ENCODE data around the gene CES3. TPM values are rescaled to one million over a fixed set of nuclear protein-coding genes. Genes with fewer than 3 reads are reported as not detected.

CES3 gene
- total RNA-seq, 1 donor: 0.54 TPM

DNA sequence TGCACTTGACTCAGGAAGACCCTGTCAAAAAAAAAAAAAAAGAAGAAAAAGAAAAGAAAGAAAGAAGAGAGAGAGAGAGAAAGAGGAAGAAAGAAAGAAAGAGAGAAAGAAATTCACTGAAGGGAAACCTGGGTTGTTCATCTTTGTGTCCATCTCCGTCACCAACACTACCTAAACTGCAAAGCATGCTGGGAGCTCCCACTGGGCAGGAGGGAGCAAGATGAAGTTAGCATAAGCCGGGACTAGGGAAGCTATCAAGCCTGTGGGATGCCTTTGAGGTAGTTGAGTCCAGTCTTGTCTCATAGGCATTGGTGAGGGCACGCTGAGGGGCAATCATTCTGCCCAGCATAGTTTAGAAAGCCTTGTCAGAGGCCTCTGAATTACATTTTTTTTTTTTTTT is 60.3 kb downstream of the CES3 start:
- TF ChIP-seq, protein P1, sequence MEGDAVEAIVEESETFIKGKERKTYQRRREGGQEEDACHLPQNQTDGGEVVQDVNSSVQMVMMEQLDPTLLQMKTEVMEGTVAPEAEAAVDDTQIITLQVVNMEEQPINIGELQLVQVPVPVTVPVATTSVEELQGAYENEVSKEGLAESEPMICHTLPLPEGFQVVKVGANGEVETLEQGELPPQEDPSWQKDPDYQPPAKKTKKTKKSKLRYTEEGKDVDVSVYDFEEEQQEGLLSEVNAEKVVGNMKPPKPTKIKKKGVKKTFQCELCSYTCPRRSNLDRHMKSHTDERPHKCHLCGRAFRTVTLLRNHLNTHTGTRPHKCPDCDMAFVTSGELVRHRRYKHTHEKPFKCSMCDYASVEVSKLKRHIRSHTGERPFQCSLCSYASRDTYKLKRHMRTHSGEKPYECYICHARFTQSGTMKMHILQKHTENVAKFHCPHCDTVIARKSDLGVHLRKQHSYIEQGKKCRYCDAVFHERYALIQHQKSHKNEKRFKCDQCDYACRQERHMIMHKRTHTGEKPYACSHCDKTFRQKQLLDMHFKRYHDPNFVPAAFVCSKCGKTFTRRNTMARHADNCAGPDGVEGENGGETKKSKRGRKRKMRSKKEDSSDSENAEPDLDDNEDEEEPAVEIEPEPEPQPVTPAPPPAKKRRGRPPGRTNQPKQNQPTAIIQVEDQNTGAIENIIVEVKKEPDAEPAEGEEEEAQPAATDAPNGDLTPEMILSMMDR (IDR thresholded peaks at IDR 0.05; ENCODE audit: insufficient read depth, low read length): no peak
- H3K4me3 ChIP-seq (ENCODE audit: low read depth, low read length): no peak overlapping the region
- no peak for DNase-seq (ENCODE audit: low read depth)

DNA sequence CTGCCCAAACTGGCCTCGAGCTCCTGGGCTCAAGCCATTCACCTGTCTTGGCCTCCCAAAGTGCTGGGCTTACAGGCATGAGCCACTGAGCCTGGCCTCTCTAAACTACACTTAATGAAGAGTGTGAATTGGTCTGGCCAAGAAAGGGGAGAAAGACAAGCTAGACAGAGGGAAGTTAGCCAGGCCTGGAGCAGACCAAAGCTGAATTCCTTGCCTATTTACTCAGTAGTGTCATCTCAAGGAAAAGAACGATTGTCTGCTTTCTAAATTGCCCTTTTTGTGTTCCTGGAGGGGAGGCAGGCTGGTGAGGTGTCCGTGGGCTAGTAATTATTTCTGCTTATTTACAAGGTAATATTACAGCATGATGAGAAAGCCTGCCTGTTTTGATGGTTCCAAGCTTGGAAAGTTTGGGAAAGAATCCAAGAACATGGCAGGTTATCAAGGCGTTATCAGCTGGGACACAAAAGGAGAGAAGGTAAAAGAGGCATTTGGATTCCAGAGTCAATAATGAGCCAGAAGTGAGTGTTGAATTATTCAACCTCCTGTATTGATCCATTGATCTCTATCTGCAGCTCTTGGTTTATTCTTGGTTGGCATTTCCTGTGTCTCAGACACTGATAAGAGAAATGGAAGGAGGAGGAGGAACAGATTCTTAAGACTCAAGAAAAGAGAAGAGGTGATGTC is 61.6 kb downstream of the CES3 start:
- no peak overlapping the region for H3K4me3 ChIP-seq (ENCODE audit: low read depth, low read length)
- DNase-seq (ENCODE audit: low read depth): peak; percentile 69
- TF ChIP-seq, protein P1 (IDR thresholded peaks at IDR 0.05; ENCODE audit: insufficient read depth, low read length): no peak

DNA sequence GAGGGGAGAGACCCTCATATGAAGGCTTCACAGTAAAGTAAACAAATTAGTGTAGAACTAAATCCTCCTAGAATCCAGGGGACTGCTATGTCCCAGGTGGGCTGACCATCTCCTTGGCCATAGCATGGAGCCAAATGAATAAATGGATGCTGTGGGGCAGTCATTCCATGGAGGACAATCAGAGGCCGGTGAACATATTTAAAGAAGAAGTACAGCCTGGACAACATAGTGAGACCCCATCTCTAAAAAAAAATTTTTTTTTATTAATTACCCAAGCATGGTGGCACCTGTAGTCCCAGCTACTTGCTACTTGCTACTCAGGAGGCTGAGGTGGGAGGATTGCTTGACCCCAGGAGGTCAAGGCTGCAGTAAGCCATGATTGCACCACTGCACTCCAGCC is 62.6 kb downstream of the CES3 start:
- no peak overlapping the region for H3K4me3 ChIP-seq (ENCODE audit: low read depth, low read length)
- TF ChIP-seq, protein P1 (IDR thresholded peaks at IDR 0.05; ENCODE audit: insufficient read depth, low read length): no peak
- DNase-seq (ENCODE audit: low read depth): no peak

Small RNAs within 50 kb of the gene (small RNA-seq; reads per million reads assigned to genes)
- gene RN7SL543P: not detected

Other genes with a start within 250 kb of the CES3 start
- gene DYNC1LI2, start 209.7 kb upstream of the CES3 start, total RNA-seq (ENCODE audit: low replicate concordance): 148 and 256 TPM in 2 replicates
- gene TERB1, start 159.7 kb upstream of the CES3 start, total RNA-seq (ENCODE audit: low replicate concordance): 0.08 and 0.09 TPM in 2 replicates
- gene NAE1, start 130.3 kb upstream of the CES3 start, total RNA-seq (ENCODE audit: low replicate concordance): 48.2 and 71.3 TPM in 2 replicates
- gene CA7, start 116.9 kb upstream of the CES3 start, total RNA-seq (ENCODE audit: low replicate concordance): not detected in 2 replicates
- gene PDP2, start 80.8 kb upstream of the CES3 start, total RNA-seq (ENCODE audit: low replicate concordance): 6.2 and 6.5 TPM in 2 replicates
- gene CDH16, start 42.4 kb upstream of the CES3 start, total RNA-seq (ENCODE audit: low replicate concordance): not detected in 2 replicates
- 0.72 and 3.8 TPM in 2 replicates for gene RRAD, start 35.7 kb upstream of the CES3 start, total RNA-seq (ENCODE audit: low replicate concordance)
- gene CIAO2B, start 26.9 kb upstream of the CES3 start, total RNA-seq (ENCODE audit: low replicate concordance): 12.8 and 109 TPM in 2 replicates
- gene CES2, start 25.8 kb upstream of the CES3 start, total RNA-seq (ENCODE audit: low replicate concordance): 28.3 and 37.6 TPM in 2 replicates
- gene CES4A, start 27.3 kb downstream of the CES3 start, total RNA-seq (ENCODE audit: low replicate concordance): 2.2 and 4.7 TPM in 2 replicates
- 74.3 and 125 TPM in 2 replicates for gene CBFB, start 67.9 kb downstream of the CES3 start, total RNA-seq (ENCODE audit: low replicate concordance)
- 2.9 and 15.9 TPM in 2 replicates for gene PHAF1, start 148.7 kb downstream of the CES3 start, total RNA-seq (ENCODE audit: low replicate concordance)
- 37.0 and 42.4 TPM in 2 replicates for gene B3GNT9, start 189.7 kb downstream of the CES3 start, total RNA-seq (ENCODE audit: low replicate concordance)
- gene TRADD, start 198.6 kb downstream of the CES3 start, total RNA-seq (ENCODE audit: low replicate concordance): 12.3 and 29.1 TPM in 2 replicates
- gene FBXL8, start 198.7 kb downstream of the CES3 start, total RNA-seq (ENCODE audit: low replicate concordance): 11.3 and 29.7 TPM in 2 replicates
- gene HSF4, start 203.5 kb downstream of the CES3 start, total RNA-seq (ENCODE audit: low replicate concordance): 6.4 and 17.9 TPM in 2 replicates
- gene NOL3, start 209.3 kb downstream of the CES3 start, total RNA-seq (ENCODE audit: low replicate concordance): 10.1 and 27.1 TPM in 2 replicates
- 8.6 and 9.9 TPM in 2 replicates for gene MATCAP1, start 222.7 kb downstream of the CES3 start, total RNA-seq (ENCODE audit: low replicate concordance)
- gene EXOC3L1, start 228.9 kb downstream of the CES3 start, total RNA-seq (ENCODE audit: low replicate concordance): 0.98 TPM in 1 of 2 replicates, not detected in the other
- gene E2F4, start 230.9 kb downstream of the CES3 start, total RNA-seq (ENCODE audit: low replicate concordance): 31.9 and 47.5 TPM in 2 replicates
- 0.09 and 0.33 TPM in 2 replicates for gene ELMO3, start 237.9 kb downstream of the CES3 start, total RNA-seq (ENCODE audit: low replicate concordance)